Measurements from ENCODE around the gene RSAD2. TPM values are rescaled to one million over a fixed set of nuclear protein-coding genes. Genes with fewer than 3 reads are reported as not detected.
A peak's percentile ranks its signal among the peaks of the same experiment; 100 is the strongest.

RSAD2 gene
- total RNA-seq (2012; rRNA removed) = not detected in 2 replicates
- polyA plus RNA-seq (2012; rRNA removed) = not detected in 2 replicates
- polyA plus RNA-seq (2012; cell fraction: cytosol; rRNA removed) = not detected in 2 replicates
- polyA plus RNA-seq (2012; cell fraction: nucleus; rRNA removed; ENCODE audit: low replicate concordance) = not detected in 2 replicates
- not detected for Bru-seq, nascent RNA
- not detected for BruChase-seq, experiment 1, labeled RNA remaining after a 6-hour chase
- BruChase-seq, experiment 2, labeled RNA remaining after a 2-hour chase = not detected
- long read RNA-seq = 0 reads

GRCh38 chr2:6877402-6878304 is at the start of gene RSAD2:
Gene RSAD2, plus strand, starts transcription at chr2:6877777. Its CDS starts 24 bp downstream, at chr2:6877801.
- dilution Hi-C loops (cut with HindIII; ENCODE audit: low sequenced_read_pairs, unreplicated experiment) = no loop called here
- intact Hi-C loops (cut with micrococcal nuclease) = no loop called here
- in situ Hi-C loops (cut with MboI; ENCODE audit: low sequenced_read_pairs) = no loop called here
- H3K4me3 ChIP-seq (ENCODE audit: insufficient read depth, low read depth, low read length) = peak within 1 kb of the TSS; percentile 37
- no peak within 1 kb of the TSS for H2AK5ac ChIP-seq (ENCODE audit: low read depth, low read length)
- H4K5ac ChIP-seq (ENCODE audit: low read depth, low read length) = no peak within 1 kb of the TSS
- H3K18ac ChIP-seq (ENCODE audit: low read depth, low read length) = no peak within 1 kb of the TSS
- H3K36me3 ChIP-seq (ENCODE audit: control insufficient read depth, insufficient read depth, low read length) = no peaks in the 10 kb centered on the region
- H3K4me2 ChIP-seq (ENCODE audit: low read depth, low read length) = peak within 1 kb of the TSS; percentile 80
- H3K27me3 ChIP-seq (ENCODE audit: control insufficient read depth, insufficient read depth, low read length) = no peaks in the 10 kb centered on the region
- WGBS, 2 experiments (ENCODE audit: extremely low coverage in 2 of 2, insufficient read length in 1 of 2) = 13% methylated on average over 3 of the region's 10 CpGs; no CpG with 5 or more reads in 1 of the 2 experiments
- no peak within 1 kb of the TSS for H2BK15ac ChIP-seq (ENCODE audit: low read depth, low read length)
- no peak within 1 kb of the TSS for H3K27ac ChIP-seq (ENCODE audit: insufficient read depth, low read length)
- H3K9ac ChIP-seq (ENCODE audit: low read depth, low read length) = no peak within 1 kb of the TSS
- H3K9me3 ChIP-seq (ENCODE audit: control insufficient read depth, insufficient read depth, low read length) = no peaks in the 10 kb centered on the region
- CTCF ChIA-PET = no interaction called here
- H3K4ac ChIP-seq (ENCODE audit: low read depth, low read length) = no peak within 1 kb of the TSS
- ATAC-seq (ENCODE audit: low read depth) (peak; percentile 54), DNase-seq (peak; percentile 16)
- POLR2A ChIA-PET (ENCODE audit: unreplicated experiment) = no interaction called here
- no peaks in the 10 kb centered on the region for H4K20me1 ChIP-seq (ENCODE audit: insufficient read depth, low read length)
- no peak within 1 kb of the TSS for H3K56ac ChIP-seq (ENCODE audit: extremely low read depth, insufficient read depth, low read length)
- no peaks in the 10 kb centered on the region for H3K9me1 ChIP-seq (ENCODE audit: insufficient read depth, low read length)
- H4K91ac ChIP-seq (ENCODE audit: insufficient read depth, low read depth, low read length) = no peak within 1 kb of the TSS
- BruUV-seq (replicated peaks) = no TSS peak
- no peak within 1 kb of the TSS for H2AK9ac ChIP-seq (replicated peaks; ENCODE audit: low read depth, low read length, poor library complexity)
- H3K79me1 ChIP-seq (ENCODE audit: low read depth in 1 of 2, low read length in 2 of 2) = no peaks in the 10 kb centered on the region
- H3K14ac ChIP-seq (replicated peaks; ENCODE audit: low read depth, low read length) = no peak within 1 kb of the TSS
- H4K8ac ChIP-seq (ENCODE audit: low read depth in 2 of 2, low read length in 2 of 2) = no peak within 1 kb of the TSS
- no peak within 1 kb of the TSS for H2BK120ac ChIP-seq (ENCODE audit: low read depth, low read length)
- H2BK20ac ChIP-seq (ENCODE audit: low read depth, low read length) = no peak within 1 kb of the TSS
- no peaks in the 10 kb centered on the region for H3K4me1 ChIP-seq (ENCODE audit: control insufficient read depth, insufficient read depth, low read length)
- no peak within 1 kb of the TSS for H2BK5ac ChIP-seq (ENCODE audit: low read depth, low read length, poor library complexity, severe bottlenecking)
- H3K23ac ChIP-seq (ENCODE audit: low read depth, low read length) = no peak within 1 kb of the TSS
- peak within 1 kb of the TSS; percentile 34 for H2AFZ ChIP-seq (replicated peaks; ENCODE audit: low read length, poor library complexity)
- TF ChIP-seq NFE2L2 (IDR thresholded peaks at IDR 0.05; ENCODE audit: low read depth, low read length) = no peak
- no peak for TF ChIP-seq FOS (IDR thresholded peaks at IDR 0.05; ENCODE audit: low read depth, low read length)
- TF ChIP-seq MXI1 (IDR thresholded peaks at IDR 0.05; ENCODE audit: borderline replicate concordance, low read depth, low read length) = no peak
- TF ChIP-seq ELK1 (IDR thresholded peaks at IDR 0.05; ENCODE audit: borderline replicate concordance, low read depth, low read length) = no peak
- no peak for TF ChIP-seq MAZ (IDR thresholded peaks at IDR 0.05; ENCODE audit: borderline replicate concordance, low read depth, low read length)
- no peak for TF ChIP-seq RCOR1 (IDR thresholded peaks at IDR 0.05; ENCODE audit: insufficient replicate concordance, low read length)
- no peak for TF ChIP-seq SMC3 (IDR thresholded peaks at IDR 0.05; ENCODE audit: low read depth, low read length)
- TF ChIP-seq BHLHE40 (IDR thresholded peaks at IDR 0.05; ENCODE audit: low read depth, low read length) = no peak
- TF ChIP-seq CHD1 (IDR thresholded peaks at IDR 0.05; ENCODE audit: low read depth, low read length) = no peak
- no peak for TF ChIP-seq CEBPB (IDR thresholded peaks at IDR 0.05; ENCODE audit: low read depth, low read length)
- TF ChIP-seq CTCF (conservative IDR thresholded peaks at IDR 0.05; ENCODE audit: low read depth, low read length) = no peak
- no peak for TF ChIP-seq MAFK (IDR thresholded peaks at IDR 0.05; ENCODE audit: low read depth, low read length)
- no peak for TF ChIP-seq RAD21 (IDR thresholded peaks at IDR 0.05; ENCODE audit: low read length)
- no peak for TF ChIP-seq RFX5 (IDR thresholded peaks at IDR 0.05; ENCODE audit: low read depth, low read length)

All from IMR-90 (cell line).